ENCODE data around the gene MRPL52.
"Not testable (repeated sequence)": the region's sequence is repeated elsewhere in the genome, so short reads cannot be mapped to it uniquely, and the experiment has no call there.

The MRPL52 gene

GRCh38 chr14:22829661-22830442 lies at the start of gene MRPL52:
Gene MRPL52 (plus strand): TSS chr14:22829887. CDS start chr14:22829913, 26 bp downstream.
- no peaks in the 10 kb centered on the region for H3K9me3 Mint-ChIP-seq
- peak within 1 kb of the TSS; percentile 96 to 98 for H3K27ac Mint-ChIP-seq

GRCh38 chr14:22780105-22780679 lies 49.5 kb upstream of the MRPL52 start:
- Mint-ChIP-seq H3K4me1 (no peaks in the 10 kb centered on the region), H3K9me3 (no peaks in the 10 kb centered on the region), H3K4me3 (no peak overlapping the region), H3K27me3 (no peaks in the 10 kb centered on the region), H3K27ac (no peak overlapping the region)
- DNase-seq (no peak), ATAC-seq (no peak)

More at GRCh38 chr14:22829661-22830442, at the start of gene MRPL52:
- Mint-ChIP-seq H3K4me3 (peak within 1 kb of the TSS; percentile 94), H3K4me1 (peaks cover 39% of the 10 kb centered on the region), H3K27me3 (peaks cover 16% of the 10 kb centered on the region)
- peak; percentile 74 to 86 for DNase-seq
- peak; percentile 94 for ATAC-seq

GRCh38 chr14:22780941-22781300 lies 48.8 kb upstream of the MRPL52 start:
- Mint-ChIP-seq H3K27ac (no peak overlapping the region), H3K4me1 (no peaks in the 10 kb centered on the region), H3K9me3 (no peaks in the 10 kb centered on the region), H3K4me3 (no peak overlapping the region), H3K27me3 (no peaks in the 10 kb centered on the region)
- no peak for ATAC-seq
- no peak for DNase-seq

DNA sequence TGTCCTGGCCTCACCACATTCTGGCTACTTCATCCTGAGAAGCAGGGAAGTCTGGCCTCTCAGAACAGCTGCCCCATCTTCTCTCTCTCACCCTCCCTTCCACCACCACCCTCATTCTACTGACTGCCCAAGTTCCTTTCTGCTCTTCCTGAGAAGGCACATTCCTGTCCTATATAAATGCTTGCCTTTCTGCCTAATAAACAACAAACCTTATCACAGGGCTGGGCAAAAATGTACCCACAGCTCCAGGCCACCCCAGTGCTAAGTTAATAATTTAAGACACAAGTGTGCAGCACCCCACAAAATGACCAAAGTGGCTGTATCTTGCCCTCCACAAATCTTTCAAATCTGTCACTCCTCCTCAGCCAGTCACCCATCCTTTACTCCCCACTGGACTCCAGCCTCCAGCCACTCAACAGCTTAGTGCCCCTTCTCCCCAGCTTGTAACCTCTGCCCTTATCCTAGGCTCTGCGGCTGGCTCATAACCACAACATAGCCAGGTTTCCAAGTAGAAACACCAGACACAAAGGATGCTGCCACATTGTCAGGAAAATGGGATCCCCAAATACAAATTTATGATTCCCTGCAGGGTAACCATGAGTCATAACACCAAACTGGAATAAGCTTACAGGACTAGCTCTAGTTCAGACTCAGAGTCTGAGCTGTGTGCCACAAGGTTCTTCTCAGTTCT lies 48.2 kb upstream of the MRPL52 start:
- peak overlapping the region in 1 of 2 donors; percentile 43 for H3K27ac Mint-ChIP-seq
- no peak for ATAC-seq
- no peaks in the 10 kb centered on the region for H3K4me1 Mint-ChIP-seq
- H3K4me3 Mint-ChIP-seq: no peak overlapping the region
- no peaks in the 10 kb centered on the region for H3K27me3 Mint-ChIP-seq
- no peak for DNase-seq
- H3K9me3 Mint-ChIP-seq: no peaks in the 10 kb centered on the region

DNA sequence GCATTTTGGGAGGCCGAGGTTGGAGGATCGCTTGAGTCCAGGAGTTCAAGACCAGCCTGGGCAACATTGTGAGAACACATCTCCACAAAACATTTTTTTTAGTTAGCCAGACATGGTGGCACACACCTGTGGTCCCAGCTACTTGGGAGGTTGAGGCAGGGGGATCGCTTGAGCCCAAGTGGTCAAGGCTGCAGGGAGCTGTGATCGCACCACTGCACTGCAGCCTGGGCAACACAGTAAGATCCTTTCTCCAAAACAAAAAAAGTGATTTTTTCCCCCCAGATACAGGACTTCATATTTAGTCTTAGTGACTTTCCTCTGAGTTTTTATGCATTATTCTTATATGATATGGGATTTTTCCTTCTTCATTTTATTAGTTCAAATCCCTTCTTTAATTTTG lies 43.0 kb upstream of the MRPL52 start:
- no peaks in the 10 kb centered on the region for H3K9me3 Mint-ChIP-seq

DNA sequence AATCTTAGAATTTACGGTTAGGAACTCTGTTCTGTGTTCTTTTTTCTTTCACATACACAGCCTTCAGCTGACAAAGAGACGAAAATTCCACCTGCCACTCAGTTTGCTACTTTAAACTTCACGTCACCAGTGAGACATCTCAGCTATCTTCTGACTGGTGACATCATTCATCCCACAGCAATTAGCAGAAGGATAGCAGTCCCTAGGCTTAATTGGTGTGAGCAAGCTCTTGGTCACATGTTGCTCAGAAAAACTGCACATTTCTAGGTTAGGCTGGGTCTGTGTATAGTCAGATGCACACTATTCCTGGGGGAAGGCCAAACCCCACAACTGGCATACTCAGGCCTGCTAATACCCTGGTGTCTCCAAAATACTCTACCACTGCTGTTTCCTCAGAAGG lies 38.4 kb upstream of the MRPL52 start:
- Mint-ChIP-seq H3K4me1 (peaks cover 12% of the 10 kb centered on the region), H3K27ac (no peak overlapping the region), H3K4me3 (no peak overlapping the region), H3K9me3 (no peaks in the 10 kb centered on the region), H3K27me3 (peaks cover 19% of the 10 kb centered on the region)
- DNase-seq: no peak
- ATAC-seq: no peak

More for the DNA sequence above, 43.0 kb upstream of the MRPL52 start:
- no peak overlapping the region for H3K4me3 Mint-ChIP-seq
- no peaks in the 10 kb centered on the region for H3K27me3 Mint-ChIP-seq
- DNase-seq: no peak
- ATAC-seq: no peak
- H3K27ac Mint-ChIP-seq: no peak overlapping the region
- H3K4me1 Mint-ChIP-seq: peaks cover 12% of the 10 kb centered on the region

GRCh38 chr14:22792158-22792557 lies 37.5 kb upstream of the MRPL52 start:
- H3K4me3 Mint-ChIP-seq: no peak overlapping the region
- H3K9me3 Mint-ChIP-seq: no peaks in the 10 kb centered on the region
- DNase-seq (no peak), ATAC-seq (no peak)
- H3K27me3 Mint-ChIP-seq: peaks cover 23% of the 10 kb centered on the region
- H3K4me1 Mint-ChIP-seq: peaks cover 12% of the 10 kb centered on the region
- no peak overlapping the region for H3K27ac Mint-ChIP-seq

GRCh38 chr14:22793550-22793949 lies 36.1 kb upstream of the MRPL52 start:
- Mint-ChIP-seq H3K4me1 (peaks cover 12% of the 10 kb centered on the region), H3K27me3 (peaks cover 37% of the 10 kb centered on the region)
- not testable (repeated sequence) for H3K9me3 Mint-ChIP-seq, H3K27ac Mint-ChIP-seq, DNase-seq, H3K4me3 Mint-ChIP-seq, ATAC-seq

DNA sequence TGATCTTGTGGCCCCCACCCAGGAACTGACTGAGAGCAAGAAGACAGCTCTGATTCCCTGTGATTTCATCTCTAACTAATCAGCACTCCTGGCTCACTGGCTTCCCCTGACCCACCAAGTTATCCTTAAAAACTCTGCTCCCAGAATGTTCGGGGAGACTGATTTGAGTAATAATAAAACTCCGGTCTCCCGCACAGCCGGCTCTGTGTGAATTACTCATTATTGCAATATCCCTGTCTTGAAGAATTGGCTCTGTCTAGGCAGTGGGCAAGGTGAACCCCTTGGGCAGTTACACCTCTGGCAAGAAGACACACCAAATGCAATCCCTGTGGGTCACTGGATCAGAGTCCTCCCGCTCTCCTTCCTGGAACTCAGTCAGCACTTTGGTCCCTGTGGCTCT lies 35.7 kb upstream of the MRPL52 start:
- Mint-ChIP-seq H3K4me3 (no peak overlapping the region), H3K4me1 (peaks cover 12% of the 10 kb centered on the region), H3K27ac (no peak overlapping the region)

DNA sequence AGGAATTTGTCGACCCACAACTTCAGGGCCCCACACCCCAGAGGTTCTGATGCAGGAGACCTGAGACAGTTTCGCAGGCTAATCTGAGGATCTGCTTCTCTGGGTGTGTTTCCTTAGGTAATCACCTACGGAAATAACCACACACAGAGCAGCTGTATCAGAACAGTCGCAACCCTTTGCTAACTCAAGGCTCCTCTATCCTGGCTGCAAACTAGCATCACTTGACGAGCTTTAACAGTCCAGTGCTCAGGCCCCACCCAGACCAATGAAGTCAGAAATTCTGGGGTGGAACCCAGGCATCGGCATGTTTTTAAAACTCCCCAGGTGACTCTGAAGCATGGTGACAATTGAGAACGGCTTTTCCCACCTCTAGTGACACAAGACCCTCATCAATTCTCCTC lies 35.1 kb upstream of the MRPL52 start:
- DNase-seq: no peak
- Mint-ChIP-seq H3K27me3 (peaks cover 47% of the 10 kb centered on the region), H3K27ac (no peak overlapping the region), H3K9me3 (no peaks in the 10 kb centered on the region), H3K4me3 (no peak overlapping the region), H3K4me1 (peaks cover 12% of the 10 kb centered on the region)
- ATAC-seq: no peak

More for the DNA sequence above, 35.7 kb upstream of the MRPL52 start:
- ATAC-seq: no peak
- no peak for DNase-seq
- peaks cover 41% of the 10 kb centered on the region for H3K27me3 Mint-ChIP-seq
- H3K9me3 Mint-ChIP-seq: no peaks in the 10 kb centered on the region

DNA sequence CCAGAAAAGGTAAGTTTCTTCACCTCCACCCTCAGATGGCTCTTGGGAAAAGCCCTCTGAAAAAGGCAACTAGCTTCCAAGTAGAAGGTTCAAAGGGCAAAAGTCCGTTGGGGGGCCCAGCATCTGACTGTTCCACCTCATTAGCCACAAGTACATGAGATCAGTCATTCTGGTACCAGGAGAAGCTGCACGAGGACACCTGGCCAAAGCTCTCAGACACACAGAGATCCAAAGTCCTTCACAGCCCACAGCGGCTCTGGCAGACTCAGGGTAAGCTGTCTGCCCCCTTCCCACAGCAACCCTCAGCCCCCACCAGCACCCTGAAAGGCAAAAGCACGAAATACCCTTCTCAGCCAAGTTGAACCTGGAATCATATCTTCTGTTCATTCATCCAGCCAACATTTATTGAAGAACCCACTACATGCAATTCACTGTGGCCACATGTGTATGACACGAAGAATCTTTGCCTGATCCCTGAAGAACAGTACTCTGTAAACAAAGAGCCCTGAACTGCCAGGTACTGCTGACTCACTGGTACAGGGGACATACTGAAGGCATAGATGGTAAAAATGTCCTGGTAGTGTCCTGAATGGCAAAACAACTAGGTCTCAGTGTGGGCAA lies 33.5 kb upstream of the MRPL52 start:
- ATAC-seq (no peak), DNase-seq (no peak)
- Mint-ChIP-seq H3K27me3 (peaks cover 55% of the 10 kb centered on the region), H3K27ac (no peak overlapping the region), H3K9me3 (no peaks in the 10 kb centered on the region), H3K4me3 (no peak overlapping the region), H3K4me1 (no peaks in the 10 kb centered on the region)

DNA sequence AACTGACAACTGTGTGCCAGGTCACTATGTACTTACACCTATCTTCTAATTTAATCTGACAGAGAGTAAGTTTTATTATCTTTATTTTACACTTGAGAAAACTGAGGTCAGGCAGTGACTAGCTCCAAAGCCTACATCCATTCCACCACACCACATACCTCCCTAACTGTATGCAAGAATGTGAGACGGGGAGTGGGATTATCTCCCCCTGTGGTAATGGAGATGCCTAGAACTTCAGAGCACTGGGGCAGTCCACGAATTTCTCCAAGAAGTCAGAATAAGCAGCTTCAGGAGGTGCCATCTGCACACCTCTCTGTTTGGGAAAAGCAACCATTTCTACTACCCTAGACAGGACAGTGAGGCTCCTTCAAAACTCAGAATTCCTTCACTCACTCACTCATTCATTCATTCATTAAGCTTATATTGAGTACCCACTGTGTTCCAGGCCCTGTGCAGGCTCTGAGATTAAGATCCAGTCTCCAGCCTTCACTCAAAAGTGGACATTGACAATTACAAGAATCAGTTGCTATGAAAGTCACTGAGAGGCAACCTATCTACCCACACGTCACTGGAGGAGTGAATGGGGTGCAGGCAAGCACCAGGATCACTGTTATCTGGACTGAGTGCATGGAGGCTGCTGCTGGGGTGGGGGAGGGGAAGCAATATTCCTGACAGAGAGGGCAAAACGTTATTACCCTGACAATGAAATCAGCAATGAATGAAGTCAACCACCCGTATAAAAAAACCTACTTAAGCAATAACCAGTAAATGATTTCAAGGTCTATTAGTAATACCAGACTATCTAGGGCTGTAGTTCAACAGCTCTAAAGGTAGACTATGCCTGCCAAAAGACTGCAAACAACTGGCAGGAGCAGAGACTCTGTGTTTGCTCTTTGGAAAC lies 32.4 kb upstream of the MRPL52 start:
- ATAC-seq: no peak
- no peak overlapping the region for H3K4me3 Mint-ChIP-seq
- H3K4me1 Mint-ChIP-seq: no peaks in the 10 kb centered on the region
- H3K27ac Mint-ChIP-seq: no peak overlapping the region
- no peak for DNase-seq
- peaks cover 55% of the 10 kb centered on the region for H3K27me3 Mint-ChIP-seq
- H3K9me3 Mint-ChIP-seq: no peaks in the 10 kb centered on the region

- Mint-ChIP-seq H3K9me3 (no peaks in the 10 kb centered on the region), H3K27me3 (peaks cover 55% of the 10 kb centered on the region), H3K27ac (no peak overlapping the region), H3K4me1 (no peaks in the 10 kb centered on the region), H3K4me3 (no peak overlapping the region)
- DNase-seq (no peak), ATAC-seq (no peak)
Observed at GRCh38 chr14:22798528-22798927, 31.2 kb upstream of the MRPL52 start.

GRCh38 chr14:22800346-22800745 lies 29.3 kb upstream of the MRPL52 start:
- Mint-ChIP-seq H3K4me1 (no peaks in the 10 kb centered on the region), H3K4me3 (no peak overlapping the region), H3K27me3 (peaks cover 46% of the 10 kb centered on the region), H3K27ac (no peak overlapping the region), H3K9me3 (no peaks in the 10 kb centered on the region)
- no peak for ATAC-seq
- no peak for DNase-seq

- ATAC-seq (no peak), DNase-seq (no peak)
- Mint-ChIP-seq H3K9me3 (no peaks in the 10 kb centered on the region), H3K27ac (no peak overlapping the region), H3K4me1 (no peaks in the 10 kb centered on the region), H3K27me3 (peaks cover 32% of the 10 kb centered on the region), H3K4me3 (no peak overlapping the region)
Observed at GRCh38 chr14:22801716-22802115, 28.0 kb upstream of the MRPL52 start.

All from stimulated activated naive CD8-positive, alpha-beta T cell treated with anti-CD3 and anti-CD28 coated beads, Interleukin-15, amount 100 ng/mL, for 72 hours (primary cell).